Measurements from ENCODE around the gene PNMA8B.

- TF ChIP-seq YY1 (IDR thresholded peaks at IDR 0.05; ENCODE audit: extremely low read depth, insufficient replicate concordance, low read depth, low read length) = no peak
- TF ChIP-seq EZH2 (IDR thresholded peaks at IDR 0.05) = no peak
- no peak for TF ChIP-seq ATF3 (IDR thresholded peaks at IDR 0.05)
- TF ChIP-seq, protein P1, sequence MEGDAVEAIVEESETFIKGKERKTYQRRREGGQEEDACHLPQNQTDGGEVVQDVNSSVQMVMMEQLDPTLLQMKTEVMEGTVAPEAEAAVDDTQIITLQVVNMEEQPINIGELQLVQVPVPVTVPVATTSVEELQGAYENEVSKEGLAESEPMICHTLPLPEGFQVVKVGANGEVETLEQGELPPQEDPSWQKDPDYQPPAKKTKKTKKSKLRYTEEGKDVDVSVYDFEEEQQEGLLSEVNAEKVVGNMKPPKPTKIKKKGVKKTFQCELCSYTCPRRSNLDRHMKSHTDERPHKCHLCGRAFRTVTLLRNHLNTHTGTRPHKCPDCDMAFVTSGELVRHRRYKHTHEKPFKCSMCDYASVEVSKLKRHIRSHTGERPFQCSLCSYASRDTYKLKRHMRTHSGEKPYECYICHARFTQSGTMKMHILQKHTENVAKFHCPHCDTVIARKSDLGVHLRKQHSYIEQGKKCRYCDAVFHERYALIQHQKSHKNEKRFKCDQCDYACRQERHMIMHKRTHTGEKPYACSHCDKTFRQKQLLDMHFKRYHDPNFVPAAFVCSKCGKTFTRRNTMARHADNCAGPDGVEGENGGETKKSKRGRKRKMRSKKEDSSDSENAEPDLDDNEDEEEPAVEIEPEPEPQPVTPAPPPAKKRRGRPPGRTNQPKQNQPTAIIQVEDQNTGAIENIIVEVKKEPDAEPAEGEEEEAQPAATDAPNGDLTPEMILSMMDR (IDR thresholded peaks at IDR 0.05 in 2 of 3, conservative IDR thresholded peaks at IDR 0.05 in 1 of 3; ENCODE audit: borderline replicate concordance in 1 of 3, insufficient read depth in 1 of 3, low read depth in 2 of 3, low read length in 2 of 3) = no peak
- TF ChIP-seq MAX (IDR thresholded peaks at IDR 0.05) = no peak
- no peak for TF ChIP-seq TCF7L2 (IDR thresholded peaks at IDR 0.05; ENCODE audit: borderline replicate concordance, extremely low read depth, insufficient read depth, insufficient read length)
- TF ChIP-seq SIN3A (IDR thresholded peaks at IDR 0.05; ENCODE audit: low read depth) = no peak
- no peak for TF ChIP-seq POLR2AphosphoS5 (IDR thresholded peaks at IDR 0.05; ENCODE audit: low read depth, low read length)
- TF ChIP-seq CEBPB (IDR thresholded peaks at IDR 0.05; ENCODE audit: low read depth) = no peak
- TF ChIP-seq POLR2A (IDR thresholded peaks at IDR 0.05; ENCODE audit: borderline replicate concordance, extremely low read depth, insufficient read depth, insufficient read length) = no peak
- no peak for TF ChIP-seq ZNF274 (IDR thresholded peaks at IDR 0.05; ENCODE audit: low read depth, low read length)
- TF ChIP-seq, protein P2, sequence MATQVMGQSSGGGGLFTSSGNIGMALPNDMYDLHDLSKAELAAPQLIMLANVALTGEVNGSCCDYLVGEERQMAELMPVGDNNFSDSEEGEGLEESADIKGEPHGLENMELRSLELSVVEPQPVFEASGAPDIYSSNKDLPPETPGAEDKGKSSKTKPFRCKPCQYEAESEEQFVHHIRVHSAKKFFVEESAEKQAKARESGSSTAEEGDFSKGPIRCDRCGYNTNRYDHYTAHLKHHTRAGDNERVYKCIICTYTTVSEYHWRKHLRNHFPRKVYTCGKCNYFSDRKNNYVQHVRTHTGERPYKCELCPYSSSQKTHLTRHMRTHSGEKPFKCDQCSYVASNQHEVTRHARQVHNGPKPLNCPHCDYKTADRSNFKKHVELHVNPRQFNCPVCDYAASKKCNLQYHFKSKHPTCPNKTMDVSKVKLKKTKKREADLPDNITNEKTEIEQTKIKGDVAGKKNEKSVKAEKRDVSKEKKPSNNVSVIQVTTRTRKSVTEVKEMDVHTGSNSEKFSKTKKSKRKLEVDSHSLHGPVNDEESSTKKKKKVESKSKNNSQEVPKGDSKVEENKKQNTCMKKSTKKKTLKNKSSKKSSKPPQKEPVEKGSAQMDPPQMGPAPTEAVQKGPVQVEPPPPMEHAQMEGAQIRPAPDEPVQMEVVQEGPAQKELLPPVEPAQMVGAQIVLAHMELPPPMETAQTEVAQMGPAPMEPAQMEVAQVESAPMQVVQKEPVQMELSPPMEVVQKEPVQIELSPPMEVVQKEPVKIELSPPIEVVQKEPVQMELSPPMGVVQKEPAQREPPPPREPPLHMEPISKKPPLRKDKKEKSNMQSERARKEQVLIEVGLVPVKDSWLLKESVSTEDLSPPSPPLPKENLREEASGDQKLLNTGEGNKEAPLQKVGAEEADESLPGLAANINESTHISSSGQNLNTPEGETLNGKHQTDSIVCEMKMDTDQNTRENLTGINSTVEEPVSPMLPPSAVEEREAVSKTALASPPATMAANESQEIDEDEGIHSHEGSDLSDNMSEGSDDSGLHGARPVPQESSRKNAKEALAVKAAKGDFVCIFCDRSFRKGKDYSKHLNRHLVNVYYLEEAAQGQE (IDR thresholded peaks at IDR 0.05; ENCODE audit: low read depth) = no peak
Measured at GRCh38 chr19:46514589-46515289, 19.1 kb upstream of the PNMA8B start.
